Activated CD4-positive, alpha-beta T cell treated with anti-CD3 and anti-CD28 coated beads, Interleukin-2, amount 10 ng/mL, durations not matched to agents 7 days and 5 days (primary cell): ENCODE measurements around the gene OR56A1. TPM values are rescaled to one million over a fixed set of nuclear protein-coding genes. Genes with fewer than 3 reads are reported as not detected.
"Not testable (repeated sequence)": the region's sequence is repeated elsewhere in the genome, so short reads cannot be mapped to it uniquely, and the experiment has no call there.

ENCODE experiments used
- CTCF ChIA-PET: fragments of 350-600 bp; sonication (Branson Sonifier 250); formaldehyde crosslinking; loops from one replicate; lab custom pipeline; 2021; ENCODE audit warnings: antibody characterized with exemption; lab: Charles Lee
- POLR2A ChIA-PET: fragments of 350-600 bp; sonication (Branson Sonifier 250); formaldehyde crosslinking; loops from one replicate; lab custom pipeline; 2021; ENCODE audit warnings: antibody characterized with exemption; lab: Charles Lee
- DNase-seq: peaks from one replicate; pipeline ENCODE4 v3.0.0-alpha.2; 2020
- H3K27ac Mint-ChIP-seq: one replicate; pipeline ENCODE4 v1.8.0; 2021; ENCODE audit warnings: mild to moderate bottlenecking, moderate library complexity, mixed read lengths
- H3K27me3 Mint-ChIP-seq: one replicate; pipeline ENCODE4 v1.8.0; 2021; ENCODE audit warnings: mixed read lengths
- H3K36me3 Mint-ChIP-seq: one replicate; pipeline ENCODE4 v1.8.0; 2021; ENCODE audit warnings: low read depth, mixed read lengths
- H3K4me1 Mint-ChIP-seq: one replicate; pipeline ENCODE4 v1.8.0; 2021; ENCODE audit warnings: mixed read lengths
- H3K4me3 Mint-ChIP-seq: one replicate; pipeline ENCODE4 v1.8.0; 2021; ENCODE audit warnings: mild to moderate bottlenecking, moderate library complexity, mixed read lengths
- H3K9me3 Mint-ChIP-seq: one replicate; pipeline ENCODE4 v1.8.0; 2021; ENCODE audit warnings: mixed read lengths
- total RNA-seq, 2 experiments: library from RNA; stranded (reverse); gene quantifications; one replicate each; pipeline ENCODE4 v1.2.3, GENCODE V29; 2021

The OR56A1 gene, protein sequence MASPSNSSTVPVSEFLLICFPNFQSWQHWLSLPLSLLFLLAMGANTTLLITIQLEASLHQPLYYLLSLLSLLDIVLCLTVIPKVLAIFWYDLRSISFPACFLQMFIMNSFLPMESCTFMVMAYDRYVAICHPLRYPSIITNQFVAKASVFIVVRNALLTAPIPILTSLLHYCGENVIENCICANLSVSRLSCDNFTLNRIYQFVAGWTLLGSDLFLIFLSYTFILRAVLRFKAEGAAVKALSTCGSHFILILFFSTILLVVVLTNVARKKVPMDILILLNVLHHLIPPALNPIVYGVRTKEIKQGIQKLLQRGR
- not detected for total RNA-seq

DNA sequence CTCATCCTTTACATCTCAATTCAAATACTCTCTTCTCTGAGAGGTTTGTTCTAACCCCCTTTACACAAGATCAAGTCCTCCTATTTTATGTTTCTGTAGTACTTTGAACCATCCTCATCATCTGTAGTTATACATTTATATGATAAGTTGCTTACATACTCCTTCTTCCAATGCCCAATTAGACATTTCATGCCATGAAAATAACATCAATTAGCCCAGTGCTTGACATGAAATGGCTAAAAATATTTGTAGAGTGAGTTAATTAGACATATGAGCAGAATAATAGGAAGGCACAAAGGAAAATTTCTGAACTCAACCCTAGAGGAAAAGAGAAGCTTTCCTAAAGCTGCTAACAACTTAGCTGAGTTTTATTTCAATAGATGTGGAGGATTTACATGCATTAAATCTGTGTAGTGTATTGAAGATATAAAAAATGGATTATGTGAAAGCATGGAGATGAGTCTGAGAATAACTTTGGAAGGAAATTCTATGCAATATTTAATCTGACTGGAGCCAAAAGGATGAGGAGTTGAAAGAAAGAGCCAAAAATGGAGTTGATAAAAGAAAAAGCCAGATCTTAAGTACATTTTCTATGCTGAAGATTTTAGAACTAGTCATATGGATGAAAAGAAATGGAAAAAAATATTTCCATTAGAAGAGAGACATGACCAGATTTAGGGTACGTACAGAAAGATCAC lies at the start of gene OR56A1:
Gene OR56A1 (minus strand): TSS at position 51 of the 698 bp plus-strand sequence. CDS start 3,066 bp downstream, outside the sequence.
- ChIA-PET CTCF (no interaction called here), POLR2A (no interaction called here)
- Mint-ChIP-seq H3K9me3 (no peaks in the 10 kb centered on the region), H3K27ac (no peak within 1 kb of the TSS), H3K27me3 (peaks cover 12% of the 10 kb centered on the region), H3K4me1 (no peaks in the 10 kb centered on the region), H3K4me3 (no peak within 1 kb of the TSS), H3K36me3 (no peaks in the 10 kb centered on the region)
- no peak for DNase-seq

DNA sequence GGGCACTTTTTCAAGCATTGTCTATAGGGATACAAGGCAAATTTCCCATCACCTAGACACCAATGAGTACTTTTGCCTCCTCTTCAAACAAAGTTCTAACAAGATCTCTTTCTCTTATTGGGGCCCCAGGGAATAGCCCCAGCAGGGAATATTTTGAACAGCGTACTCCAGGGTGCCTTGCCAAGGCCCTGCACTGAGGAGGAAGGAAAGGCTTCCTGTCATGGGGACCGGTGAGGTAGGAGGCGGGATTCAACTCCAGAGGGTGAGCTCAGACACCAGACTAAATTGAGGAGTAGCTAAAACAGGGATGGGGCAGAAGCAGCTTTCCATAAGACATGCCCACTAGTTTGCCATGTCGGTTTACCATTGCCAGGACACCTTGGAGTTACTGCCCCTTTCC lies 48.9 kb upstream of the OR56A1 start:
- DNase-seq, result no peak
- H3K4me3 Mint-ChIP-seq, result no peak overlapping the region
- no peaks in the 10 kb centered on the region for H3K36me3 Mint-ChIP-seq
- H3K27me3 Mint-ChIP-seq, result peaks cover 1% of the 10 kb centered on the region
- no peak overlapping the region for H3K27ac Mint-ChIP-seq
- H3K4me1 Mint-ChIP-seq, result no peaks in the 10 kb centered on the region
- H3K9me3 Mint-ChIP-seq, result no peaks in the 10 kb centered on the region
- ChIA-PET POLR2A (no interaction called here), CTCF (no interaction called here)

- no peak for DNase-seq
- CTCF ChIA-PET, result no interaction called here
- POLR2A ChIA-PET, result no interaction called here
- Mint-ChIP-seq H3K27me3 (no peaks in the 10 kb centered on the region), H3K36me3 (no peaks in the 10 kb centered on the region), H3K4me1 (no peaks in the 10 kb centered on the region), H3K4me3 (no peak overlapping the region), H3K27ac (no peak overlapping the region), H3K9me3 (no peaks in the 10 kb centered on the region)
These were observed 47.2 kb upstream of the OR56A1 start for GRCh38 chr11:6077723-6078122.

- H3K4me1 Mint-ChIP-seq, DNase-seq, H3K27ac Mint-ChIP-seq, H3K4me3 Mint-ChIP-seq, H3K9me3 Mint-ChIP-seq, H3K27me3 Mint-ChIP-seq, POLR2A ChIA-PET, H3K36me3 Mint-ChIP-seq, CTCF ChIA-PET: not testable (repeated sequence)
These were observed 45.9 kb upstream of the OR56A1 start for GRCh38 chr11:6076443-6076842.

DNA sequence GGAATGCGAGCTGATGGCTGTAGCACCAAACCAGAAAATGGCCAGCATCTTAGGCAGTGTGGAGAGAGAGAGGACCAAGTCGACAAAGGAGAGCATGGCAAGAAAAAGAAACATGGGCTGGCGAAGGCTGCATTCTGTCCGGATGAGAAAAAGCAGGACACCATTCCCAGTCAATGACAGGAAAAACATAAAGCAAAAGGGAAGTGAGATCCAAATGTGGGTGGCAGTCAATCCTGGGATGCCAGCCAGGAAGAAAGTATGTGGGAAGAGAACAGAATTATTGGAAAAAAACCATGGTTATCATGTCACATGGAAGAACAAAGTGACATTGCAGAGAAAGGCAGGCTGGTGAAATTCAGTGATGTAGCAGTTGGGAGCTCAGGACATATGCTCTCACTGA lies 36.9 kb upstream of the OR56A1 start:
- no peaks in the 10 kb centered on the region for H3K4me1 Mint-ChIP-seq
- no peak for DNase-seq
- H3K27ac Mint-ChIP-seq, result no peak overlapping the region
- ChIA-PET CTCF (no interaction called here), POLR2A (no interaction called here)
- no peaks in the 10 kb centered on the region for H3K36me3 Mint-ChIP-seq
- H3K4me3 Mint-ChIP-seq, result no peak overlapping the region
- H3K9me3 Mint-ChIP-seq, result no peaks in the 10 kb centered on the region
- H3K27me3 Mint-ChIP-seq, result no peaks in the 10 kb centered on the region

DNA sequence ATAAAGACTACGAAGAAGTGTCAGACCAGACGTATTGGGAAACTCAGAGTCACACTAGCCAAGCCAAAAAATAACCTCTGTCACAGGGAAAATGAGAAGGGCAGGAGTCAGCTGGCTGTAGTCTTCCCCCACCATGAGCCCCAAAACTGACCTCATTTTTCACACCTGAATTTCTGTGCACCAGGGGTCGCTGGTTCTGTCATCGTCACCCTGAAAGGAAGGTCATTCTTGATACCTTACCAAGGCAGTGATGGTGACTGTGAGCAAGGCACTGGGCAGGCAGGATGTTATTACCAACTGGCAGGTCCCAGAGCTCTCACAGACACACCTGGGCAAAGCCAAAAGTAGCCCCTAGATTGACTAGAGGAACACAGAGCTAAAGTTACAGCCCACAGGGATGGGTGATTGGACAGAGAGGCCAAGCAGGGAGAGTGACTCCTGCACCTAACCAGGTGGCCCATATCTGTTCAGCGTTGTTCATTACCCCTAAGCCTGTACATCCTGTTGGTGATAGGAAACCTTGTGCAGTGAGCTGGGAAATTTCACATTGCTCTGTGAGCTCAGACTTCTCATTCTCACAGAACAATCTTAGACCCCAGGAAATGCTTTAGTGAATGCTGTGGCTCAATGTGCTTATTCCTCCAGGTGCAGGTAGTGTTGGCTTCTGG lies 32.3 kb upstream of the OR56A1 start:
- ChIA-PET POLR2A (no interaction called here), CTCF (no interaction called here)
- Mint-ChIP-seq H3K9me3 (no peaks in the 10 kb centered on the region), H3K4me3 (no peak overlapping the region), H3K4me1 (no peaks in the 10 kb centered on the region), H3K36me3 (no peaks in the 10 kb centered on the region), H3K27ac (no peak overlapping the region), H3K27me3 (peaks cover 9% of the 10 kb centered on the region)
- no peak for DNase-seq

GRCh38 chr11:6061475-6061874 lies 30.9 kb upstream of the OR56A1 start:
- Mint-ChIP-seq H3K4me1 (no peaks in the 10 kb centered on the region), H3K36me3 (no peaks in the 10 kb centered on the region), H3K27ac (no peak overlapping the region), H3K9me3 (no peaks in the 10 kb centered on the region), H3K4me3 (no peak overlapping the region), H3K27me3 (peaks cover 9% of the 10 kb centered on the region)
- ChIA-PET CTCF (no interaction called here), POLR2A (no interaction called here)
- no peak for DNase-seq

- CTCF ChIA-PET, result no interaction called here
- no peak for DNase-seq
- no peaks in the 10 kb centered on the region for H3K36me3 Mint-ChIP-seq
These were observed 26.9 kb upstream of the OR56A1 start for GRCh38 chr11:6057452-6057851.

DNA sequence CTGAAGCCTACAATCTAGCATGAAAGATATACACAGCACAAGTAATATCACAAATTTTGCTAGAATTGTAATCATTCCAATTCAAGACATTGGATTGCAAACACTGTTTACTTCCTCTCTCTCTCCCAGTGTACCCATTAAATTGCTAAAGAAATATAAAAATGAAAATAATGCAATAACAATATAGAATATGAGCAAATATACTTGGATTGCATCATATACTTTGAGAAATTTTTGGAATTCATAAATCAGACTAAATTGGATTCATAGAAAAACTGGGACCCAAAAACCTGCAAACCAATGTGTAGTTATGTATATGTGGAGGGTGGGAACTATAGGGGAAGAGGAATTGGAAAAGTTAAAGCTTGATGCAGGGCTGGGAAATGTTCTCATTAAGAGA lies 25.0 kb upstream of the OR56A1 start:
- Mint-ChIP-seq H3K27ac (no peak overlapping the region), H3K36me3 (no peaks in the 10 kb centered on the region), H3K9me3 (no peaks in the 10 kb centered on the region), H3K27me3 (peaks cover 20% of the 10 kb centered on the region), H3K4me1 (no peaks in the 10 kb centered on the region), H3K4me3 (no peak overlapping the region)
- DNase-seq, result no peak
- ChIA-PET CTCF (no interaction called here), POLR2A (no interaction called here)

More at GRCh38 chr11:6057452-6057851, 26.9 kb upstream of the OR56A1 start:
- no peak overlapping the region for H3K4me3 Mint-ChIP-seq
- POLR2A ChIA-PET, result no interaction called here
- H3K9me3 Mint-ChIP-seq, result no peaks in the 10 kb centered on the region
- H3K4me1 Mint-ChIP-seq, result no peaks in the 10 kb centered on the region
- no peak overlapping the region for H3K27ac Mint-ChIP-seq
- H3K27me3 Mint-ChIP-seq, result peaks cover 19% of the 10 kb centered on the region

- peaks cover 16% of the 10 kb centered on the region for H3K27me3 Mint-ChIP-seq
- H3K9me3 Mint-ChIP-seq, result no peaks in the 10 kb centered on the region
- H3K4me1 Mint-ChIP-seq, result no peaks in the 10 kb centered on the region
- CTCF ChIA-PET, result interaction anchor here (0.6 to 0.9 kb wide), 2 partner anchors 40 to 513 kb away, joined by 3 read pairs; no protein-coding TSS in a partner anchor
- H3K27ac Mint-ChIP-seq, result no peak overlapping the region
- POLR2A ChIA-PET, result no interaction called here
- no peaks in the 10 kb centered on the region for H3K36me3 Mint-ChIP-seq
- H3K4me3 Mint-ChIP-seq, result no peak overlapping the region
- no peak for DNase-seq
These were observed 21.8 kb upstream of the OR56A1 start for GRCh38 chr11:6052374-6052773.

DNA sequence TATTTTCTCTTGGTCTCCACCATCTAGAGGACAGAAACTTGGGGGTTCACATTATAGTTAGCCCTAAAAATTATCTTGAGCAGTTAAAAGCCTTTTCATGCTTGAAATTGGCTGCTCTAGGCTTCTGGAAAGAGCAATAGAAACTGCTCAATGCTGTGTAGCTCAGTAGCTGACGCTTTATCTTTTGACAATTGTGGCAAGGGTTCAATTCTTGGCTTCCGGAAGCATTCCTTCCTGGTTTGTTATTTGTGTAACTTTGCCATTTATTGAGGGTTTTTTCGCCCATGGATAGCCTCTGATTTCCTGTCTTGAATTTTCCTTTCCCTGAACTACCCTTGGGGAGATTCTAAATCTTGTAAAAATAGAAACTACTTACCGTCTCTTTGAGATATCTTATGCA lies 10.3 kb upstream of the OR56A1 start:
- Mint-ChIP-seq H3K36me3 (no peaks in the 10 kb centered on the region), H3K9me3 (no peaks in the 10 kb centered on the region), H3K4me1 (no peaks in the 10 kb centered on the region), H3K27ac (no peak overlapping the region), H3K27me3 (peaks cover 20% of the 10 kb centered on the region), H3K4me3 (no peak overlapping the region)
- no peak for DNase-seq
- CTCF ChIA-PET, result no interaction called here
- POLR2A ChIA-PET, result no interaction called here

- no peak for DNase-seq
- H3K9me3 Mint-ChIP-seq, result no peaks in the 10 kb centered on the region
- no peak overlapping the region for H3K27ac Mint-ChIP-seq
- POLR2A ChIA-PET, result no interaction called here
- no peaks in the 10 kb centered on the region for H3K4me1 Mint-ChIP-seq
- no peaks in the 10 kb centered on the region for H3K36me3 Mint-ChIP-seq
- H3K27me3 Mint-ChIP-seq, result peaks cover 21% of the 10 kb centered on the region
- H3K4me3 Mint-ChIP-seq, result no peak overlapping the region
- CTCF ChIA-PET, result no interaction called here
These were observed 3.1 kb downstream of the OR56A1 start for GRCh38 chr11:6027501-6027900.

DNA sequence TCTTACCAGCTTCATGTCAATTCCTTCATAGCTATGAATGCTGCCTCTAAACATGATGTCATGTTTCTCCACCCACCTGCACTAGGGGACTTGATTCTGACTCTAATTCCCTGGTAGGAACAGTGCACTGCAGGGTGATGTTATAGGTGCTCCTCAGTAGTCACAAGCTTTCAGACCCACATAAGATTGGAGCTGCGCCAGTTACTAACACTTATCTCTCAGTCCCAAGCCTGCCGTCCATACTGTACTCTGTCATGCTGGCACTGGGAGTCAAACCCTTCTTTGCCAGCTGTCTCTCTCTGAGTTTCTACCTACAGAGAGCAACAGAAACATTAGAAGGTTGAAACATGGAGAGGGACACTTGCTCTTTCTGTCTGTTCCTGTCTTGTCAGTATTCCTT lies 5.5 kb downstream of the OR56A1 start:
- Mint-ChIP-seq H3K27ac (no peak overlapping the region), H3K4me3 (no peak overlapping the region), H3K4me1 (no peaks in the 10 kb centered on the region), H3K36me3 (no peaks in the 10 kb centered on the region), H3K27me3 (peaks cover 32% of the 10 kb centered on the region), H3K9me3 (no peaks in the 10 kb centered on the region)
- CTCF ChIA-PET, result interaction anchor here (0.5 to 1.0 kb wide), 2 partner anchors 13 to 238 kb away, joined by 3 to 4 read pairs; no protein-coding TSS in a partner anchor
- no peak for DNase-seq
- POLR2A ChIA-PET, result no interaction called here
